GM12878 (cell line): ENCODE data around the gene MAN1B1. TPM values are rescaled to one million over a fixed set of nuclear protein-coding genes. Genes with fewer than 3 reads are reported as not detected.

Source experiments
- ATAC-seq: fragments of 200-7000 bp; cut with Tn5 transposase; 3 replicates; pipeline ENCODE4 v1.9.1; 2020; ENCODE audit warnings: mild to moderate bottlenecking, moderate library complexity
- BruUV-seq: library from RNA; stranded (reverse); fragments of 400-500 nt; replicated peaks from 2 replicates; lab custom pipeline; 2021; lab: Mats Ljungman, UMichigan
- CTCF ChIA-PET: fragments of 300-600 bp; sonication (Branson Sonifier 250); formaldehyde crosslinking; extraction: SDS; loops from one replicate; lab custom pipeline; 2021; ENCODE audit warnings: inconsistent platforms; lab: Yijun Ruan, JAX
- POLR2A ChIA-PET: fragments of 350-600 bp; formaldehyde crosslinking; extraction: SDS; loops from one replicate; lab custom pipeline; 2021; ENCODE audit warnings: inconsistent platforms; lab: Charles Lee
- RAD21 ChIA-PET: fragments of 300-600 bp; sonication (Branson Sonifier 250); formaldehyde crosslinking; loops from one replicate; lab custom pipeline; 2023; ENCODE audit warnings: antibody characterized with exemption; ENCODE audit not compliant: unreplicated experiment; lab: Charles Lee
- SMC1A ChIA-PET: fragments of 300-600 bp; sonication (Branson Sonifier 250); formaldehyde crosslinking; loops from one replicate; lab custom pipeline; 2023; ENCODE audit not compliant: unreplicated experiment, uncharacterized antibody; lab: Charles Lee
- DNase-seq: peaks from one replicate; pipeline ENCODE4 v3.0.0-alpha.2; 2011; ENCODE audit warnings: low read depth, low spot score
- FAIRE-seq: peaks from 3 replicates; lab custom pipeline; 2011; peaks lifted over from hg19 to GRCh38; lab: Jason Lieb, UNC
- H2AFZ ChIP-seq: 2 replicates; pipeline ENCODE4 v1.6.0; 2011; ENCODE audit warnings: low read depth, low read length, control low read depth; ENCODE audit not compliant: control insufficient read depth
- H3K27ac ChIP-seq: 2 replicates; pipeline ENCODE4 v1.5.1; 2011; ENCODE audit warnings: control low read depth; ENCODE audit not compliant: control insufficient read depth, insufficient read depth
- H3K27me3 ChIP-seq, 2 experiments: replicated peaks in 1 of 2; 2 replicates each; pipeline versions ENCODE4 v1.6.0 to v1.6.1; 2011; ENCODE audit warnings: low read length in 1 of 2; ENCODE audit not compliant: control insufficient read depth in 2 of 2, insufficient read depth in 2 of 2
- H3K36me3 ChIP-seq, 2 experiments: 2 replicates each; pipeline ENCODE4 v1.5.1; 2011; ENCODE audit warnings: low read length in 1 of 2; ENCODE audit not compliant: control insufficient read depth in 2 of 2, insufficient read depth in 2 of 2
- H3K4me1 ChIP-seq: 2 replicates; pipeline ENCODE4 v1.6.1; 2011; ENCODE audit warnings: mild to moderate bottlenecking, low read length, moderate library complexity, mixed read lengths; ENCODE audit not compliant: control insufficient read depth, insufficient read depth
- H3K4me2 ChIP-seq: 2 replicates; pipeline ENCODE4 v1.6.0; 2011; ENCODE audit warnings: control low read depth; ENCODE audit not compliant: control insufficient read depth, insufficient read depth
- H3K4me3 ChIP-seq: fragments of 200-600 bp; sonication (generic); 2 replicates; pipeline ENCODE4 v1.5.1; 2016
- H3K79me2 ChIP-seq: 2 replicates; pipeline ENCODE4 v1.6.0; 2011; ENCODE audit warnings: low read length; ENCODE audit not compliant: control insufficient read depth, insufficient read depth
- H3K9ac ChIP-seq: 2 replicates; pipeline ENCODE4 v1.8.0; 2011; ENCODE audit warnings: low read length, control low read depth, mixed read lengths; ENCODE audit not compliant: control insufficient read depth, insufficient read depth
- H3K9me3 ChIP-seq: replicated peaks from 3 replicates; pipeline ENCODE4 v1.5.1; 2011; ENCODE audit warnings: mild to moderate bottlenecking, low read length; ENCODE audit not compliant: control insufficient read depth, insufficient read depth
- H4K20me1 ChIP-seq: 2 replicates; pipeline ENCODE4 v1.6.0; 2011; ENCODE audit not compliant: control insufficient read depth, insufficient read depth
- BRCA1 ChIP-seq: IDR thresholded peaks from 2 replicates; pipeline ENCODE4 v1.6.1; 2011; ENCODE audit warnings: low read depth, low read length, improper control_type of control experiment
- CEBPZ ChIP-seq: fragments of 150-350 bp; IDR thresholded peaks from 2 replicates; pipeline ENCODE4 v1.6.1; 2016; ENCODE audit warnings: low read depth, low read length
- CHD4 ChIP-seq: fragments of 200-600 bp; sonication (generic); IDR thresholded peaks from 2 replicates; pipeline ENCODE4 v1.6.1; 2016; ENCODE audit warnings: mild to moderate bottlenecking
- GATAD2B ChIP-seq: fragments of 450-650 bp; conservative IDR thresholded peaks from 2 replicates; pipeline ENCODE4 v1.6.1; 2017; ENCODE audit warnings: low read depth, mild to moderate bottlenecking, moderate library complexity
- IKZF2 ChIP-seq, 2 experiments: fragments of 450-650 bp; IDR thresholded peaks; 2 replicates each; pipeline ENCODE4 v1.6.1; 2017; ENCODE audit warnings: mild to moderate bottlenecking in 2 of 2, moderate library complexity in 2 of 2
- KAT2A ChIP-seq: conservative IDR thresholded peaks from 2 replicates; pipeline ENCODE4 v1.6.1; 2011; ENCODE audit warnings: low read depth, low read length; ENCODE audit not compliant: control insufficient read depth
- MEF2B ChIP-seq: fragments of 450-650 bp; IDR thresholded peaks from 2 replicates; pipeline ENCODE4 v1.6.1; 2018; ENCODE audit warnings: mild to moderate bottlenecking, moderate library complexity; ENCODE audit not compliant: partially characterized antibody, poor library complexity, severe bottlenecking
- PBX3 ChIP-seq: IDR thresholded peaks from 2 replicates; pipeline ENCODE4 v1.6.1; 2011; ENCODE audit warnings: mild to moderate bottlenecking, low read depth, low read length, moderate library complexity; ENCODE audit not compliant: insufficient replicate concordance
- POLR2A ChIP-seq: IDR thresholded peaks from 2 replicates; pipeline ENCODE4 v1.6.1; 2011; ENCODE audit warnings: low read depth, mild to moderate bottlenecking, low read length
- SMC3 ChIP-seq: IDR thresholded peaks from 2 replicates; pipeline ENCODE4 v1.6.1; 2011; ENCODE audit warnings: low read length, improper control_type of control experiment, borderline replicate concordance
- STAT3 ChIP-seq: IDR thresholded peaks from 2 replicates; pipeline ENCODE4 v1.6.1; 2011; ENCODE audit warnings: low read depth, low read length, improper control_type of control experiment
- TCF12 ChIP-seq: IDR thresholded peaks from 2 replicates; pipeline ENCODE4 v1.6.1; 2011; ENCODE audit warnings: low read depth, mild to moderate bottlenecking, low read length
- ZBED1 ChIP-seq: IDR thresholded peaks from 2 replicates; pipeline ENCODE4 v1.6.1; 2016; ENCODE audit warnings: borderline replicate concordance
- WGBS: methylation state at CpG from one replicate; pipeline ENCODE4 v1.1.6; 2016; ENCODE audit warnings: low lambda C conversion rate; ENCODE audit not compliant: insufficient replicate concordance, insufficient coverage; ENCODE audit errors: missing lambda C conversion rate; 5-methylcytosine and 5-hydroxymethylcytosine counted together
- in situ Hi-C: fragments of 300-500 bp; cut with MboI; formaldehyde crosslinking; loops from 9 replicates; pipeline ENCODE4 v1.14.3; 2018; ENCODE audit warnings: mixed read lengths
- intact Hi-C: fragments of 100-400 bp; cut with micrococcal nuclease; formaldehyde crosslinking; loops from one replicate; pipeline ENCODE4 v1.14.2; 2022; ENCODE audit not compliant: unreplicated experiment
- polyA plus RNA-seq, 11 experiments: library from polyadenylated mRNA; depleted of rRNA in 4 of 11; unstranded in 6 of 11; stranded (reverse) in 5 of 11; fragments of >200 nt; fragmentation: Nextera tagmentation in 4 of 11; fragmentation: Illumina TruSeq in 1 of 11; extraction: Ambion mirVana in 4 of 11; extraction: Trizol in 1 of 11; gene quantifications; 1 replicate in 1 of 11; 2 replicates in 10 of 11; pipeline versions ENCODE4 v1.2.1 to v1.2.3, GENCODE V29; 2011 to 2016; ENCODE audit warnings: inconsistent platforms in 2 of 11, missing spikeins in 2 of 11, low read depth in 1 of 11
- total RNA-seq, 4 experiments: library from RNA; depleted of rRNA in 3 of 4; stranded (reverse); fragments of >200 nt in 3 of 4; fragmentation: Illumina TruSeq in 1 of 4; extraction: Trizol in 1 of 4; gene quantifications; 2 replicates each; pipeline versions ENCODE4 v1.2.1 to v1.2.3, GENCODE V29; 2013 to 2021
- TF ChIP-seq, protein P1 (sequence below): fragments of 450-650 bp; IDR thresholded peaks from 2 replicates; pipeline ENCODE4 v1.6.1; 2014; ENCODE audit warnings: mild to moderate bottlenecking

The MAN1B1 gene
- total and polyA plus RNA-seq, 10 of the 15 experiments (the other 5 are each of a cell fraction or from before 2014, with no cell fraction given) = 0.71 to 34.1 (median 22.7) TPM

DNA sequence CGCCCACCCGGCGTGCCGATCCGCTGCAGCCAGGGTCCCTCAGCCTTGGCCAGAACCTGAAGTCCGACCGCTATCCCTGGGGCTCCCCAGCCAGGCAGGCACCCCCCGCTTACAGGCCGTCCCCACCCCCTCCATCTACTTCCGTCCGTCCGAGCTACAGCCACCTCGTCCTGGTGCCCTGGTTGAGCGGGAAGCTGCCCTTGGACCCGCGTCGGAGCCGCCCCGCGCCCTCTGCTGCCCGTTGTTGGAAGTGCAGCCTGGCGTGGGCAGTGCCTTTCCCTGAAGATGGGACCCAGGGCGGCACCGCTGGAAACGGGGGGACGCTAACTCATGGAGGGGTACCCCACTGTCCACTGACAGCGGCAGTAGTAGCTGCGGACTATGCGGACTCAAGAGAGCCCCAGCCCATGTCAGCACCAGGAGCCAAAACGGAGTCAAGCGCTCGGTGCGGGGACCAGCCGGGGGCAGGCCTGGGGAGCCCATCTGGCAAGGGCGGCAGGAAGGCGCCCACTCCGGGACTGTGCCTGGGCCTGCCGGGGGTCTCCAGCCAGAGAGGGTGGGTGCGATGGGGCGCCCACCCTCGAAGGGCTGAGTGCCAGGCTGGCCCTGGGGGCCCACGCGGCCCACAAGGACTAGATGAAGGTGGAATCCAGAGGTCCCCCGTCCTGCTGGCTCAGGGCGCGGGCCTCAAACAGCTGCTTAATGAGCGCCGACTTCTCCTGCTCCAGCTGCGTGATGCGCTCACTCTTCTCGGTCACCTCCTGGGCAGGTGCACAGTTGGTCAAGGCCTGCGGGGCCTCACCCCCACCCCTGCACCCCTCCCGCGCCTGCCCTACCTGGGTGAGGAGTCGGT lies 22.5 kb upstream of the MAN1B1 start (continued):
- TF ChIP-seq SMC3 (peak; percentile 68), GATAD2B (no peak)

DNA sequence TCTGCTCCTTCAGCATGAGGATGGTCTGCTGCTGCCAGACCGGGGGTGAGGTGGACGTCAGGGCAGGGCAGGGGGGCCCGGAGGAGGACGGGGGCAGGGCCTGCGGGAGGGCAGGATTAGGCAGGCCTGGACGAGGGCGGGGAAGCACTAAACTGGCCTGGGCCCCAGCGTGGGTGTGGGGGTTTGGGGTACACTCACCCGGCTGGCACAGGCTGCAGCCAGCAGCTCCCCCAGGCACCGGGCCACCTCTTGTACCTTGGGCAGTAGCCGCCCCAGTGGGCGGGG lies 22.0 kb upstream of the MAN1B1 start:
- ChIA-PET CTCF (interaction anchor here (0.8 to 6.4 kb wide), 4 partner anchors 17 to 278 kb away, joined by 3 to 81 read pairs (median 17); partner anchors contain the start of genes MAN1B1 and NPDC1), SMC1A (interaction anchor here (1.1 to 1.2 kb wide), 2 partner anchors 31 to 117 kb away, joined by 3 to 4 read pairs; no protein-coding TSS in a partner anchor), RAD21 (interaction anchor here (3.1 kb wide), 1 partner anchor 18 kb away, joined by 18 read pairs; the partner anchor contains the start of gene NPDC1), POLR2A (no interaction called here)
- DNase-seq = no peak
- FAIRE-seq = no peak
- Histone ChIP-seq H4K20me1 (no peaks in the 10 kb centered on the region), H3K27ac (no peak overlapping the region), H3K9ac (no peak overlapping the region), H2AFZ (no peak overlapping the region), H3K4me3 (no peak overlapping the region), H3K79me2 (peaks cover 7% of the 10 kb centered on the region), H3K4me1 (peaks cover 18% of the 10 kb centered on the region), H3K4me2 (no peak overlapping the region), H3K9me3 (no peaks in the 10 kb centered on the region), H3K36me3 (no peaks in the 10 kb centered on the region; a peak in 2 of 4 replicates), H3K27me3 (no peaks in the 10 kb centered on the region)
- in situ Hi-C loops (no loop called here), intact Hi-C loops (loop anchor here (1.0 to 5.0 kb wide), 3 partner anchors 16 to 278 kb away; no protein-coding TSS in a partner anchor)
- ATAC-seq = no peak
- WGBS = 77% methylated on average over 8 of the region's 12 CpGs
- no TSS peak for BruUV-seq
- TF ChIP-seq CEBPZ = no peak
- no peak for TF ChIP-seq CHD4
- TF ChIP-seq PBX3 = no peak
- no peak for TF ChIP-seq POLR2A
- TF ChIP-seq IKZF2 (IDR thresholded peaks at IDR 0.05) = no peak
- TF ChIP-seq TCF12 = no peak
- TF ChIP-seq BRCA1 = no peak
- TF ChIP-seq, protein P1, sequence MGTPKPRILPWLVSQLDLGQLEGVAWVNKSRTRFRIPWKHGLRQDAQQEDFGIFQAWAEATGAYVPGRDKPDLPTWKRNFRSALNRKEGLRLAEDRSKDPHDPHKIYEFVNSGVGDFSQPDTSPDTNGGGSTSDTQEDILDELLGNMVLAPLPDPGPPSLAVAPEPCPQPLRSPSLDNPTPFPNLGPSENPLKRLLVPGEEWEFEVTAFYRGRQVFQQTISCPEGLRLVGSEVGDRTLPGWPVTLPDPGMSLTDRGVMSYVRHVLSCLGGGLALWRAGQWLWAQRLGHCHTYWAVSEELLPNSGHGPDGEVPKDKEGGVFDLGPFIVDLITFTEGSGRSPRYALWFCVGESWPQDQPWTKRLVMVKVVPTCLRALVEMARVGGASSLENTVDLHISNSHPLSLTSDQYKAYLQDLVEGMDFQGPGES = no peak
- no peak for TF ChIP-seq STAT3
- no peak for TF ChIP-seq ZBED1
- no peak for TF ChIP-seq MEF2B
- no peak for TF ChIP-seq KAT2A
